ENCODE results near the gene NT5C1A.

The NT5C1A gene

GRCh38 chr1:39656391-39656790, 15.5 kb downstream of the NT5C1A start (continued):
- TF ChIP-seq ZBTB10 (tag by site-specific recombination; IDR thresholded peaks at IDR 0.05) (no peak), ZNF350 (tag by site-specific recombination; IDR thresholded peaks at IDR 0.05) (no peak), ZSCAN4 (tag by site-specific recombination; IDR thresholded peaks at IDR 0.05) (no peak), ZBTB20 (tag by site-specific recombination; IDR thresholded peaks at IDR 0.05) (no peak)

DNA sequence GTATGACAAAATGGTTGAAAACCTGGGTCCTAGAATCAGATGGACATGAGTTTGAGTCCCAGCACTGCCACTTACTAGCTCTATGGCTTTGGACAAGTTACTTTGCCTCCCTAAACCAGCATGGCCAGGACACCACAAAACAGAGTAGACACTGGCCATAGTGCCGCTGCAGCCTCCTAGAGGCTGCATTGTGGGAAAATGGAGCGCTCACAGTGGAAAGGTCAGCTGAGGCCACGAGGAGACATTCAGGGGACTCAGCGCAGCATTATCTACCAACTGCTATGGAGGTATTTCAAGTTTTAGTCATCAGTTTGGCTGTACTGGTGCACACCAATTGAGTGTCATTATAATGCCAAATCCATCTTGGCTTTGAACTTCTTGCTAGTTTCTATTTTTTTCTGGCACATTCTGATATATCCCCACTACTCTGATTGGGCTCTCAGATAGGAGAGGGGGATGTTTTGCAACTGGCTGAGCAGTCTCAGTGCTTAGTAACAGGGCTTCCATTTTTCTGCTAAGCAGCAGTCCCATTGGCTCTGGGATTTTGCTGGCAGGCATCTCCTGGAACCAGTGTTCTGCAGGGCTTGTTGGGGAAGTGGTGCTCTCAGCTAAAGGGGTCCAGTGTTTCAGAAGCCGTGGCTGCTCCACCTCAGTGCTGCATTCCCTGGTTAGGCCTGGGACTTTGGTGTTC, 16.2 kb downstream of the NT5C1A start:
- Histone ChIP-seq H3K4me1 (ENCODE audit: control insufficient read depth, insufficient read depth, low read length) (no peaks in the 10 kb centered on the region), H3K4me3 (ENCODE audit: low read depth, low read length) (no peak overlapping the region), H3K36me3 (ENCODE audit: control insufficient read depth in 2 of 2, insufficient read depth in 1 of 2, low read length in 2 of 2) (no peaks in the 10 kb centered on the region), H3K9me3 (ENCODE audit: control insufficient read depth, insufficient read depth, low read depth, low read length) (no peaks in the 10 kb centered on the region), H3K27ac (ENCODE audit: extremely low read depth, low read depth, low read length) (no peak overlapping the region)
- no peak for TF ChIP-seq ZBTB10 (tag by site-specific recombination; IDR thresholded peaks at IDR 0.05)
- no peak for TF ChIP-seq ZNF521 (tag by site-specific recombination; IDR thresholded peaks at IDR 0.05)
- TF ChIP-seq GFI1B (tag by site-specific recombination; IDR thresholded peaks at IDR 0.05) = no peak
- TF ChIP-seq ZNF830 (tag by site-specific recombination; IDR thresholded peaks at IDR 0.05; ENCODE audit: low read depth) = no peak
- no peak for TF ChIP-seq GLI2 (tag by site-specific recombination; IDR thresholded peaks at IDR 0.05; ENCODE audit: borderline replicate concordance, low read depth)
- TF ChIP-seq ZNF26 (tag by site-specific recombination; IDR thresholded peaks at IDR 0.05) = no peak
- TF ChIP-seq ZNF664 (tag by site-specific recombination; IDR thresholded peaks at IDR 0.05) = no peak
- TF ChIP-seq ZNF10 (tag by site-specific recombination; IDR thresholded peaks at IDR 0.05) = no peak
- no peak for TF ChIP-seq INSM2 (tag by site-specific recombination; IDR thresholded peaks at IDR 0.05)
- TF ChIP-seq, protein P1, sequence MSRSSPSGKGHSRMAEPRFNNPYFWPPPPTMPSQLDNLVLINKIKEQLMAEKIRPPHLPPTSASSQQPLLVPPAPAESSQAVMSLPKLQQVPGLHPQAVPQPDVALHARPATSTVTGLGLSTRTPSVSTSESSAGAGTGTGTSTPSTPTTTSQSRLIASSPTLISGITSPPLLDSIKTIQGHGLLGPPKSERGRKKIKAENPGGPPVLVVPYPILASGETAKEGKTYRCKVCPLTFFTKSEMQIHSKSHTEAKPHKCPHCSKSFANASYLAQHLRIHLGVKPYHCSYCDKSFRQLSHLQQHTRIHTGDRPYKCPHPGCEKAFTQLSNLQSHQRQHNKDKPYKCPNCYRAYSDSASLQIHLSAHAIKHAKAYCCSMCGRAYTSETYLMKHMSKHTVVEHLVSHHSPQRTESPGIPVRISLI (tag by site-specific recombination; IDR thresholded peaks at IDR 0.05) = no peak
- ChIA-PET POLR2A (interaction anchor here (0.6 to 0.7 kb wide), 2 partner anchors 49 to 69 kb away, joined by 3 to 4 read pairs; no protein-coding TSS in a partner anchor), CTCF (interaction anchor here (0.7 to 15.5 kb wide), 7 partner anchors 10 to 567 kb away, joined by 3 to 350 read pairs (median 10); partner anchors contain the start of genes HEYL and NT5C1A)

Data from HEK293 (cell line).